Measurements from ENCODE around the gene TCF7L1.

The TCF7L1 gene

GRCh38 chr2:85088921-85089320 lies 44.3 kb upstream of the TCF7L1 start:
- Histone ChIP-seq H3F3A (ENCODE audit: insufficient read depth, low read length) (no peaks in the 10 kb centered on the region), H3K9me2 (replicated peaks; ENCODE audit: insufficient read depth, low read length) (no peaks in the 10 kb centered on the region), H3K9ac (ENCODE audit: low read length) (no peak overlapping the region), H4K20me1 (ENCODE audit: insufficient read depth, low read length) (no peaks in the 10 kb centered on the region), H2AFZ (ENCODE audit: low read length) (no peak overlapping the region), H3K4me1 (ENCODE audit: low read length) (no peaks in the 10 kb centered on the region), H3K79me2 (ENCODE audit: low read length) (no peaks in the 10 kb centered on the region), H3K9me3 (replicated peaks; ENCODE audit: insufficient read depth, low read length) (no peaks in the 10 kb centered on the region), H3K27ac (ENCODE audit: low read length) (no peak overlapping the region), H3K4me2 (ENCODE audit: low read depth, low read length) (no peak overlapping the region), H3K36me3 (replicated peaks; ENCODE audit: insufficient read depth, low read length) (no peaks in the 10 kb centered on the region), H3K4me3 (ENCODE audit: low read length) (no peak overlapping the region), H3K27me3 (replicated peaks; ENCODE audit: insufficient read depth, low read length) (no peaks in the 10 kb centered on the region)
- TF ChIP-seq EZH2 (optimal IDR thresholded peaks at IDR 0.05; ENCODE audit: low read depth, low read length): no peak
- TF ChIP-seq CTCF (IDR thresholded peaks at IDR 0.05; ENCODE audit: low read length): no peak
- no peak for TF ChIP-seq EZH2phosphoT487 (IDR thresholded peaks at IDR 0.05; ENCODE audit: low read length)
- no peak for DNase-seq

GRCh38 chr2:85089585-85089984 lies 43.6 kb upstream of the TCF7L1 start:
- Histone ChIP-seq H4K20me1 (ENCODE audit: insufficient read depth, low read length) (no peaks in the 10 kb centered on the region), H3K4me2 (ENCODE audit: low read depth, low read length) (no peak overlapping the region), H3K27me3 (replicated peaks; ENCODE audit: insufficient read depth, low read length) (no peaks in the 10 kb centered on the region), H2AFZ (ENCODE audit: low read length) (no peak overlapping the region), H3K79me2 (ENCODE audit: low read length) (no peaks in the 10 kb centered on the region), H3K9ac (ENCODE audit: low read length) (no peak overlapping the region), H3K27ac (ENCODE audit: low read length) (no peak overlapping the region), H3K4me1 (ENCODE audit: low read length) (no peaks in the 10 kb centered on the region), H3K36me3 (replicated peaks; ENCODE audit: insufficient read depth, low read length) (no peaks in the 10 kb centered on the region), H3K9me3 (replicated peaks; ENCODE audit: insufficient read depth, low read length) (no peaks in the 10 kb centered on the region), H3K4me3 (ENCODE audit: low read length) (no peak overlapping the region), H3K9me2 (replicated peaks; ENCODE audit: insufficient read depth, low read length) (no peaks in the 10 kb centered on the region), H3F3A (ENCODE audit: insufficient read depth, low read length) (no peaks in the 10 kb centered on the region)
- no peak for TF ChIP-seq EZH2phosphoT487 (IDR thresholded peaks at IDR 0.05; ENCODE audit: low read length)
- TF ChIP-seq CTCF (IDR thresholded peaks at IDR 0.05; ENCODE audit: low read length): no peak
- no peak for TF ChIP-seq EZH2 (optimal IDR thresholded peaks at IDR 0.05; ENCODE audit: low read depth, low read length)
- no peak for DNase-seq

GRCh38 chr2:85091838-85092237 lies 41.4 kb upstream of the TCF7L1 start:
- Histone ChIP-seq H3K27ac (ENCODE audit: low read length) (no peak overlapping the region), H3K4me3 (ENCODE audit: low read length) (no peak overlapping the region), H3F3A (ENCODE audit: insufficient read depth, low read length) (no peaks in the 10 kb centered on the region), H3K4me2 (ENCODE audit: low read depth, low read length) (no peak overlapping the region), H3K9ac (ENCODE audit: low read length) (no peak overlapping the region), H3K36me3 (replicated peaks; ENCODE audit: insufficient read depth, low read length) (no peaks in the 10 kb centered on the region), H3K79me2 (ENCODE audit: low read length) (no peaks in the 10 kb centered on the region), H3K27me3 (replicated peaks; ENCODE audit: insufficient read depth, low read length) (no peaks in the 10 kb centered on the region), H3K9me3 (replicated peaks; ENCODE audit: insufficient read depth, low read length) (no peaks in the 10 kb centered on the region), H4K20me1 (ENCODE audit: insufficient read depth, low read length) (no peaks in the 10 kb centered on the region), H2AFZ (ENCODE audit: low read length) (no peak overlapping the region), H3K4me1 (ENCODE audit: low read length) (no peaks in the 10 kb centered on the region), H3K9me2 (replicated peaks; ENCODE audit: insufficient read depth, low read length) (no peaks in the 10 kb centered on the region)
- TF ChIP-seq EZH2 (optimal IDR thresholded peaks at IDR 0.05; ENCODE audit: low read depth, low read length) (no peak), EZH2phosphoT487 (IDR thresholded peaks at IDR 0.05; ENCODE audit: low read length) (no peak), CTCF (IDR thresholded peaks at IDR 0.05; ENCODE audit: low read length) (no peak)
- DNase-seq: no peak

Data from MM.1S (cell line).